ENCODE data around the gene CCDC69. TPM values are rescaled to one million over a fixed set of nuclear protein-coding genes. Genes with fewer than 3 reads are reported as not detected.

CCDC69 gene
- total RNA-seq, 2 experiments from 2014 or later, result 119 to 123 TPM

DNA sequence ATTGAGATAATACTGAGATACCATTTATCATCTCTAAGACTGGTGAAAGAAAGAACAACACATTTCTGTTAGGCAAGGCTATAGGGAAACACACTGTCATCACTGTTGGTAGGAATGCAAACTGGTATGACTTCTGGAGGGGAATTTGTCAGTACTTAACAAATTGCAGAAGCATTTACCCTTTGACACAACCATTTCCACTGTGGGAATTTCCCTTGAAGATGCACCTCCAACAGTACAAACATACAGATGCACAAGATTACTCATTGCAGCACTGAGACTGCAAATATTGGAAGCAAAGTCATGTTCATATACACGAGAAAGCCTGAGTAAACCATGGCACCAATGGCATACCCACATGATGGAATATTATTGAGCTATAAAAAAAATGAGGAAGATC, 46.7 kb upstream of the CCDC69 start:
- Histone ChIP-seq H3K27ac (ENCODE audit: low read depth, low read length, poor library complexity, severe bottlenecking) (no peak overlapping the region), H3K9me2 (ENCODE audit: insufficient read depth, low read length) (no peaks in the 10 kb centered on the region), H3K9me3 (ENCODE audit: low read length) (no peaks in the 10 kb centered on the region), H3K4me2 (ENCODE audit: low read length) (no peak overlapping the region), H3K4me1 (ENCODE audit: insufficient read depth, low read length, poor library complexity, severe bottlenecking) (no peaks in the 10 kb centered on the region), H3K4me3 (ENCODE audit: low read depth, low read length, poor library complexity, severe bottlenecking) (no peak overlapping the region), H3K36me3 (ENCODE audit: insufficient read depth, low read length) (peaks cover 60% of the 10 kb centered on the region), H2AFZ (ENCODE audit: low read length) (no peak overlapping the region), H3K79me2 (ENCODE audit: insufficient read depth, low read depth, low read length) (no peaks in the 10 kb centered on the region), H4K20me1 (ENCODE audit: insufficient read depth, low read length) (no peaks in the 10 kb centered on the region)
- no peak for DNase-seq (ENCODE audit: low spot score)
- intact Hi-C loops (cut with micrococcal nuclease; ENCODE audit: unreplicated experiment), result no loop called here
- no TSS peak for BruUV-seq (replicated peaks)
- CTCF ChIA-PET (ENCODE audit: unreplicated experiment), result no interaction called here
- POLR2A ChIA-PET, result interaction anchor here (1.2 kb wide), 1 partner anchor 13 kb away, joined by 4 read pairs; no protein-coding TSS in a partner anchor
- TF ChIP-seq, protein P1, sequence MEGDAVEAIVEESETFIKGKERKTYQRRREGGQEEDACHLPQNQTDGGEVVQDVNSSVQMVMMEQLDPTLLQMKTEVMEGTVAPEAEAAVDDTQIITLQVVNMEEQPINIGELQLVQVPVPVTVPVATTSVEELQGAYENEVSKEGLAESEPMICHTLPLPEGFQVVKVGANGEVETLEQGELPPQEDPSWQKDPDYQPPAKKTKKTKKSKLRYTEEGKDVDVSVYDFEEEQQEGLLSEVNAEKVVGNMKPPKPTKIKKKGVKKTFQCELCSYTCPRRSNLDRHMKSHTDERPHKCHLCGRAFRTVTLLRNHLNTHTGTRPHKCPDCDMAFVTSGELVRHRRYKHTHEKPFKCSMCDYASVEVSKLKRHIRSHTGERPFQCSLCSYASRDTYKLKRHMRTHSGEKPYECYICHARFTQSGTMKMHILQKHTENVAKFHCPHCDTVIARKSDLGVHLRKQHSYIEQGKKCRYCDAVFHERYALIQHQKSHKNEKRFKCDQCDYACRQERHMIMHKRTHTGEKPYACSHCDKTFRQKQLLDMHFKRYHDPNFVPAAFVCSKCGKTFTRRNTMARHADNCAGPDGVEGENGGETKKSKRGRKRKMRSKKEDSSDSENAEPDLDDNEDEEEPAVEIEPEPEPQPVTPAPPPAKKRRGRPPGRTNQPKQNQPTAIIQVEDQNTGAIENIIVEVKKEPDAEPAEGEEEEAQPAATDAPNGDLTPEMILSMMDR (conservative IDR thresholded peaks at IDR 0.05; ENCODE audit: low read length), result no peak
- TF ChIP-seq EZH2phosphoT487 (IDR thresholded peaks at IDR 0.05; ENCODE audit: borderline replicate concordance, low read depth, low read length), result no peak

DNA sequence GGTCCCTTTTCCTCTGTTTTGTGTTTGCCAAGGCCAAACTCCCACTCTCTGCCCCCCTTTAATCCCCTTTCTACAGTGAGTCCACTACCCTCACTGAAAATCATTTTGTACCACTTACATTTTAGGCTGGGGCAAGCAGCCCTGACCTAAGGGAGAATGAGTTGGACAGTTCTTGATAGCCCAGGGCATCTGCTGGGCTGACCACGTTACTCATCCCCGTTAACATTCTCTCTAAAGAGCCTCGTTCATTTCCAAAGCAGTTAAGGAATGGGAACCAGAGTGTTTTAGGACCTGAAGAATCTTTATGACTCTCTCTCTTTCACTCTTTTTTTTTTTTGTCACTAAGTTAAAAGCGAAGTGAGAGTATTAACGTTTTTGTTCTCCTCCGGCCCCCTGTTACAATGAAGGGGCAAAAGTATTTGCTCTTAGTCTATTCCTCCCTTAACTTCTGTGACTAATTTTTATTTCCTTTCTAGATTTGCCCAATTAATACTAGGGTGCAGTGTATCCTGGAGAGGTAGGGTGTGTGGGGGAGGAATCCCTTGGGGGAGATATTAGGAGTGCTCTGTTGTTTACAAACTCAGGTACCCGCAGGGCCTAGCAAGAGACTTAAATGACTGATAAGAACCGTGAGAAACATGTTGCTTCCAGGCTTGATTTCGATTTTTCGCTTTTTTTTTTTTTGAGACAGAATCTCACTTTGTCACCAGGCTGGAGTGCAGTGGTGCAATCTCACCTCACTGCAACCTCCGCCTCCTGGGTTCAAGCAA, 43.8 kb upstream of the CCDC69 start:
- Histone ChIP-seq H3K36me3 (ENCODE audit: insufficient read depth, low read length) (peaks cover 87% of the 10 kb centered on the region), H3K9me2 (ENCODE audit: insufficient read depth, low read length) (no peaks in the 10 kb centered on the region), H3K9me3 (ENCODE audit: low read length) (no peaks in the 10 kb centered on the region), H3K4me1 (ENCODE audit: insufficient read depth, low read length, poor library complexity, severe bottlenecking) (no peaks in the 10 kb centered on the region), H4K20me1 (ENCODE audit: insufficient read depth, low read length) (no peaks in the 10 kb centered on the region), H2AFZ (ENCODE audit: low read length) (no peak overlapping the region), H3K4me2 (ENCODE audit: low read length) (no peak overlapping the region), H3K4me3 (ENCODE audit: low read depth, low read length, poor library complexity, severe bottlenecking) (no peak overlapping the region), H3K79me2 (ENCODE audit: insufficient read depth, low read depth, low read length) (peaks cover 8% of the 10 kb centered on the region; the same call in 1 of the 2 replicates), H3K27ac (ENCODE audit: low read depth, low read length, poor library complexity, severe bottlenecking) (no peak overlapping the region)
- ChIA-PET POLR2A (no interaction called here), CTCF (ENCODE audit: unreplicated experiment) (no interaction called here)
- intact Hi-C loops (cut with micrococcal nuclease; ENCODE audit: unreplicated experiment), result no loop called here
- no peak for DNase-seq (ENCODE audit: low spot score)
- TF ChIP-seq, protein P1 (conservative IDR thresholded peaks at IDR 0.05; ENCODE audit: low read length), result no peak
- no peak for TF ChIP-seq EZH2phosphoT487 (IDR thresholded peaks at IDR 0.05; ENCODE audit: borderline replicate concordance, low read depth, low read length)
- no TSS peak for BruUV-seq (replicated peaks)

DNA sequence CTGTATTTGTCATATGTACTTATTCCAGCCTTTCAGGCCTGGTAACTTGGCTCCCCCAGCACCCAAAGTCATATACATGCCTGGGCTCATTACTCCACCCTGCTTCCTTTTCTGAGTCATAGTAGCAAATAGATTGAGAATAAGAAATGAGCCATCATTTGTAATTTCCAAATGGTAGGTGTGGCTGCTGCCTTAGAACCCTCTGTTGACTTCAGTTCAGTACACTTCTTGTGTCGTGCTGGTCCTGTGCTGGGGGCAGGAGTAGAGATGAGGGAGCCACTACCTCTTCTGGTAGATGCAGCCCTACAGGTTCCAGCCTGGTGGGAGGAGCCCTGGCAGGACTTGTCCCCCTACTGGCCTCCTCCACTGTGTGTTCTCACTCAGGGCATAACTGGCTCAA, 40.2 kb upstream of the CCDC69 start:
- Histone ChIP-seq H3K27ac (ENCODE audit: low read depth, low read length, poor library complexity, severe bottlenecking) (no peak overlapping the region), H4K20me1 (ENCODE audit: insufficient read depth, low read length) (no peaks in the 10 kb centered on the region), H3K4me2 (ENCODE audit: low read length) (no peak overlapping the region), H3K79me2 (ENCODE audit: insufficient read depth, low read depth, low read length) (peaks cover 30% of the 10 kb centered on the region), H3K36me3 (ENCODE audit: insufficient read depth, low read length) (peaks cover 98% of the 10 kb centered on the region), H2AFZ (ENCODE audit: low read length) (no peak overlapping the region), H3K9me2 (ENCODE audit: insufficient read depth, low read length) (no peaks in the 10 kb centered on the region), H3K4me3 (ENCODE audit: low read depth, low read length, poor library complexity, severe bottlenecking) (no peak overlapping the region), H3K9me3 (ENCODE audit: low read length) (no peaks in the 10 kb centered on the region), H3K4me1 (ENCODE audit: insufficient read depth, low read length, poor library complexity, severe bottlenecking) (no peaks in the 10 kb centered on the region)
- DNase-seq (ENCODE audit: low spot score), result no peak
- POLR2A ChIA-PET, result interaction anchor here (1.3 kb wide), 1 partner anchor 11 kb away, joined by 5 read pairs; the partner anchor contains the start of gene GM2A
- CTCF ChIA-PET (ENCODE audit: unreplicated experiment), result no interaction called here
- intact Hi-C loops (cut with micrococcal nuclease; ENCODE audit: unreplicated experiment), result no loop called here
- TF ChIP-seq, protein P1 (conservative IDR thresholded peaks at IDR 0.05; ENCODE audit: low read length), result no peak
- no peak for TF ChIP-seq EZH2phosphoT487 (IDR thresholded peaks at IDR 0.05; ENCODE audit: borderline replicate concordance, low read depth, low read length)
- no TSS peak for BruUV-seq (replicated peaks)

Data from OCI-LY7 (cell line).